Ecto neural progenitor cell (in vitro differentiated cells): ENCODE data around the gene NUCB2.

Experiments used
- DNase-seq: peaks from one replicate; pipeline ENCODE4 v3.0.0-alpha.2; 2018; ENCODE audit warnings: low spot score

Gene NUCB2

DNA sequence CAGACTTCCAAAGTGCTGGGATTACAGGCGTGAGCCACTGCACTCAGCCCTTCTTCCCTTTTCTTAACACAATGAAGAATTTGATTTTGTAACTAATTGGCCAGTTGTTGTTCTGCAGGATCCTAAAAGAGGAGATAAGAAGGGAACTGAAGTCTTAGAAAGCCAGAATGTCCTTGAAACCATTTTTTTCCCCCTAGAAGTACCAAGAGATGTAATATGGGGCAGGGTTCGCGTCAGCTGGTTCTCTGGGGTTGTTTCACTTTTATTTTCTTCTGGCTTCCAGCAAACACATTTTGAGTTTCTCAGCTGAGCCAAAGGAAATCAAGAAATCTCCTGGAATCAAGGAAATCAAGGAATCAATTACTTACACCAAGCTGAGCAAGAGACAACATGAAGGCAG lies 7.6 kb upstream of the NUCB2 start:
- DNase-seq, result no peak

DNA sequence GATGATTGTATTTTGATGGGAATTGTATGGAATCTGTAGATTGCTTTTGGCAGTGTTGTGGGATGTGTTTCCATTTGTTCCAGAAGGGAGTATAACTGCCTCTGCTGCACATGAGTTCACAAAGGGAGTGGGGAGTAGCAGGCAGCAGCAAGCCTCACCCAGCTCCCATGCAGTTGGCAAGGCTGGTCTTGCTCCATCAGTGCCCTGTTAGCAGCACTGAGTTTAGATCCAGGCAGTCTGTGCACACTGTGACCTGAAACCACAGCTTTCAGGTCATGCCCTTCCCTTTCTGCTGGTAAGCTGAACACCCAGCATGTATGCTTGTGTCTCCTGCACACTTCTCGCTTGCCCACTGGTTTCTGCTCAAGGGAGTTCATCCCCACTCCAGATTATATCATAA lies 3.7 kb upstream of the NUCB2 start:
- no peak for DNase-seq

DNA sequence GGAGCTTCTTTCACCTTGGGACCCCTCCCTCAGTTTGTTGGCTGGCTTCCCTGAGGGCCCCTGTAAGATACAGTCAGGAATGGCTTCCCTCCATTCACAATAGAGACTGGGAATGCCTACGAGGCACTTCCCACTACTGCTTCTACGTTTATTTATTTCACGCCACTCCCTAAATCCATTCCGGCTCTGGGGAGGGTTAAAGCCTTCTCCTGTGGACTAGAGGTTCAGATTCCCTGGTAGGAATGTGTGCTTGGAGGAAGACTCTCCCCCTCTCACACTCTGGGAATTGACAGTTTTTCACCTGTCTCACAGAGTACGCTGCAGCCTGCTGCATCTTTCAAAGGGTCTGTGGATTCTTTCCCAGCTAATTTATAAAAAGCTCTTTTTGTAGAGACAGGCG lies 3.3 kb upstream of the NUCB2 start:
- DNase-seq, result no peak

DNA sequence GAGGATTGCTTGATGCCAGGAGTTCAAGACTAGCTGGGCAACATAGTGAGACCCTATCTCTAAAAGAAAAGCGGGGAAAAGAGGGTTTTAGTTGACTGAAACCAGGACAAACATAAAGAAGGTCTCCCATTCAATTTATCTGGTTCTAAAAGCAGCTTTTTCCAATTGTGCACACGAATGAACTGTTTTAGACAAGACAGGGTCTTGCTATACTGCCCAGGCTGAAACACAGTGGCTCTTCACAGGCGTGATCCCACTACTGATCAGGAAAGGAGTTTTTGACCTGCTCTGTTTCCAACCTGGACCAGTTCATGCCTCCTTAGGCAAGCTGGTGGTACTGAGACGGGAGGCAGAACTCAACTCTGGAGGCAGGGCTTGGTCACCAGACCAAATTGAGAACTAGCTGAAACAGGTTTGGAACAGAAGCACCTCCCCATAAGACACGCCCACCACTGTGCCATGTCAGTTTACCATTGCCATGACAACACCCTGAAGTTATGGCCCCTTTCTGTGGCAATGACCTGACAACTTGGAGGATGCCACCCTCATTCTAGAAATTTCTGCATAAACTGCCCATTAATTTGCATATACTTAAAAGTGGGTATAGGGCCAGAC lies 2.8 kb upstream of the NUCB2 start:
- no peak for DNase-seq

DNA sequence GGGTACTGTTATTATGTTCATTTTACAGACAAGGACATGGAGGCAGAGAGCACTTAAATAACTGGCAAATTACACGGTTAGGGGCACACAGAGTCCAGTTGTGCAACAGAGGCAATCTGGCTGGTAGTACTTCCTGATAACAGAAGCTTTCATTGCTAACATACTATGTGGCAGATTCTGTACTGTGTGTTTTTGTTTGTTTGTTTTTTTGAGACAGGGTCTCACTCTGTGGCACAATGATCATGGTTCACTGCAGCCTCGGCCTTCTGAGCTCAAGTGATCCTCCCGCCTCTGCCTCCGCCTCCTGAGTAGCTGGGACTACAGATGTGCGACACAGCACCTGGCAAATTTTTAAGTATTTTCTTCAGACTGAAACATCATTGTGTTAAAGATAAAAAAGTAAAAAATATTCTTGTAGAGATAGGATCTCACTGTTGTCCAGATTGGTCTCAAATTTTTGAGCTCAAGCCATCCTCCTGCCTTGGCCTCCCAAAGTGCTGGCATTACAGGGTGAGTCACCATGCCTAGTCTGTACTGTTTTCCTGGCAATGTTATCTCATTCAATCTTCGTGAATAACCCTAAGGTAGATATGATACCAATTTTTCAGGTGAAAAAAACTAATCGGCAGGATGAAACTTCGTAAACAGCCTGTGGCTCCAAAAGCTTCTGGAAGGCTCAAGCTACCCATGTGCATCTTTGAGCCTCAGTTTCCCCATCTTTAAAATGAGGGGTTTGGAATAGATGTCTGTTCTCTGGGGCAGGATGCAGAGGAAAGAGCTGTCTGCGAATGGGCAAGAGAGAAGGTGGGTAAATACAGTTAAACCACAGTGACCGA lies 921 bp upstream of the NUCB2 start:
- no peak for DNase-seq

DNA sequence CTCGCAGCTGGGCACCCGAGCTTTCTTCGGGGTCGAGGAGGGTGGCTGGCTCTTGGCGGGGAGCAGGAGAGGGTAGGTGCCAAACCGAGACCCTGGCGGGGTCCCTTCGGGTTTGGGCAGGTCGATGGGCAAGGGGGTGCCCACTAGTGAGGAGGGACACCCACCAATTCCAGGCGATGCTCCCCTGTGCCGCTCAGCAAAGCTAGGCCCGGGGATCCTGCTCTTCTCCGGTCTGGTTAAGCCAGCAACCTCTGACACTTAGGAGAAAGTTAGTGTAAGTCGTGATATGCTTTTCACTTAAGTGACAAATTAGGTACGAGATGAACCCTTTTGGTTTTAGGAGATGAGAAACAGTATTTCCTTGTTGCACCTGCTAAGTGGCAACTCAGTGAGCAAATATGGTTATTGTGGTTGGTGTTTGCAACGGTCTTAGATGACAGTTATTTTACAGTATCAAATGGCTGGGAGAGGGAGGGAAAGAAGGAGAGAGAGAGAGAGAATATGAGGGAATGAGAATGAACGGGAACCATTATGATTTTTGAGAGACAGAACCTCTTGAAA lies 565 bp downstream of the NUCB2 start:
- no peak for DNase-seq

GRCh38 chr11:17280494-17281127 lies 4.1 kb downstream of the NUCB2 start:
- no peak for DNase-seq

DNA sequence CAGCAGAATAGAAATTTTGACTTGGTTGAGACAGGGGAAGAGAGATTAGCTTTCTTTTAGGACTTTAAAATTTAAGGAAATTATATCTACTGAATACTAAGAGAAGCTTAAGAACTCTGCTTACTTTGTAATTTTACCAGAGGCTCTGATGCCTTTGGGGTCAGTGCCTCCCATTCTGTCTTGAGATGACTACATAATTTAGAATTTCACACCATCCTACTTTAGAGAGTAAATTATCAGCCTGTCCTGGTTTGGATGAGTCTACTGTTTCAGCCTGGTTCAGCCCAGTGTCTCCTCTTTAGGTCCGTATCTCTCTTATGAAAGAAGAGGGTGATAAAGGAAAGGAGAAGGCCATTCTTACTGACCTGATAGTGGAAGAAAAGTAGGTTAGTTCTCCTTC lies 9.8 kb downstream of the NUCB2 start:
- DNase-seq, result no peak

GRCh38 chr11:17287058-17287457 lies 10.5 kb downstream of the NUCB2 start:
- DNase-seq, result no peak

- no peak for DNase-seq
These were observed 15.2 kb downstream of the NUCB2 start for GRCh38 chr11:17291710-17292109.

GRCh38 chr11:17293311-17293710 lies 16.8 kb downstream of the NUCB2 start:
- DNase-seq, result no peak

- no peak for DNase-seq
These were observed 17.5 kb downstream of the NUCB2 start for GRCh38 chr11:17294033-17294432.

GRCh38 chr11:17296852-17297559 lies 20.5 kb downstream of the NUCB2 start:
- DNase-seq, result no peak

DNA sequence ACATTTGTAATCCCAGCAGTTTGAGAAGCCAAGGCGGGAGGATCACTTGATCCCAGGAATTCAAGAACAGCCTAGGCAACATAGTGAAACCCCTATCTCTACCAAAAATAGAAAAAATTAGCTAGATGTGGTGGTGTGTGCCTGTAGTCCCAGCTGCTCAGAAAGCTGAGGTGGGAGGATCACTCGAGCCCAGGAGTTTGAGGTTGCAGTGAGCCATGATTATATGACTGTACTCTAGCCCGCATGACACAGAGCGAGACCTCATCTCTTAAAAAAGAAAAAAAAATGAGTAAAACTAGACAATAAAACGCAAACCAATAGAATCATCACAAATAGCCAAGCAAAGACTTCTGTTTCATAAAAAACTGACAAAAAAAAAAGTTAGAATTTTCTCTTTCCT lies 21.8 kb downstream of the NUCB2 start:
- DNase-seq, result no peak

DNA sequence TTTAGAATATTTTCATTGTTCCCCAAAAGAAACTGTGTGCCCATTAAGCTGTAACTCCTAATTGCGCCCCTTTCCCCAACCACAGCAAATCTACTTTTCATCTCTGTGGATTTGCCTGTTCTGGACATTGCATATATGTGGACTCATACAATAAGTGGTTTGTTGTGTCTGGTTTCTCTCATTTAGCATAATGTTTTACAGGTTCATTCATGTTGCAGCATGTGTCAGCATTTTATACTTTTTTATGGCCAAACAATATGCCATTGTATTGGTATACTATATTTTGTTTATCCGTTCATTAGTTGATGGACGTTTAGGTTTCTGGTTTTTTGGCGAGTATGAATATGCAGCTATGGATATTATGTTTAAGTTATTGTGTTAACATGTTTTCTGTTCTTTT lies 23.8 kb downstream of the NUCB2 start:
- no peak for DNase-seq

DNA sequence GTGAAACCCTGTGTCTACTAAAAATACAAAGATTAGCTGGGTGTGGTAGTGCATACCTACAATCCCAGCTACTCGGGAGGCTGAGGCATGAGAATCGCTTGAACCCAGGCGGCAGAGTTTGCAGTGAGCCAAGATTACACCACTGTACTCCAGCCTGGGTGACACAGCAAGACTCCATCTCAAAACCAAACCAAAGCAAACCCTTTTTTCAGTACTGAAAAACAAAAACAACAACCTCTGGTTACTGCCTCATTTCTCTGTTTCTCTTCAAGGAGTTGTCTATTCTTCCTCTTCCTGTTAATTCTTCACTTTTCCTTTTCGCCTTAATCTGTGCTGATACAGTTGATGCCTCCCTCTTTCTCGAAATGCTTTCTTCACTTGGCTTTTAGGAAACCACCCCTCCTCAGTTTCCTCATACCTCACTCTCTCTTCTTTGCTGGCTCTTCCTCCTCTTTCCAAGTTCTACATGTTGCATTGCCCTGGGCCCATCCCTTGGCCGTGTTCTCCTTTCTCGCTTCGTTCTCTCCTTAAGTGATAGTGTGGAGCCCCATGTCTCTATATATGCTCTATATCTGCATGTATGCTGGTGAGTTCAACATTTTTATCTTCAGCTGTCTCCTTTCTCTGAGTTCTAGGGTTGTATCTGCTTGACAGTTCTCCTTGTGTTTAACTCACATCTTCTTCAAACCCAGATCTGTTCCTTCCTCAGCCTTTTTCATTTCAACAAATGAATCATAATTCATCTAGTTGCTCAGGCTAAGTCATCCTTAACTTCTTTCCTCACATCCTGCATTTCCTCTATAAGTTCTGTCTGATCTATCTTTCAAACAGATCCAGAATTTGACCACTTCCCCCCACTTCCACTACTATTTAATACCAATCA lies 37.1 kb downstream of the NUCB2 start:
- DNase-seq, result no peak

GRCh38 chr11:17314232-17314547 lies 37.7 kb downstream of the NUCB2 start:
- no peak for DNase-seq

- no peak for DNase-seq
These were observed 38.4 kb downstream of the NUCB2 start for GRCh38 chr11:17314904-17315426.

DNA sequence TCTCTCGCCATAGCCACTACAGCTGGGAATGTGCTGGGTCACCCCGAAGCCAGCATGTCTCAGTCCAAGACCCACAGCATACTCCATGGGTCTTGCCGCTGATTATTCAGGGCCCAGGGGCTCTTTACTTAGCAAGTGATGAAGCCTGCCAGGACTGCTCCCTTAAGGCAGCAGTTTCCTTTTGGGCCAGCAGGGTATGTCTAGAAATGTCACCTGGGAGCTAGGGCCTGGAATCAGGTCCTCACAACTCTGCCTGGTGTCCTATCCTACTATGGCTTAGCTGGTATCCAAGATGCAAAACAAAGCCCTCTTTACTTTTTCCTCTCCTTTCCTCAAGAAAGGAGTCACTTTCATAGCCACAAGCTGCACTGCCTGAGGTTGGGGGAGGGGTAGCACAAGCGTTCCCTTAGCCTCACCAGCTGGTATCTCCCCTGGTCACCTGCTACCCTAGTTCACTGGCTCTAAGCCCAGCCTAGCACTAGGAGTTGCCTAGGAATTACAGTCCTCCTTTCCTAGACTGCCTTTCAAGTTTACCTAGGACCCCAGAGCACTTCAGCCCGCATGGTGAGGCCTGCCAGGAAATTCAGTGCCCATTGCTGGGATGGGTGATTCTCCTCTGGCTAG lies 52.4 kb downstream of the NUCB2 start:
- no peak for DNase-seq

DNA sequence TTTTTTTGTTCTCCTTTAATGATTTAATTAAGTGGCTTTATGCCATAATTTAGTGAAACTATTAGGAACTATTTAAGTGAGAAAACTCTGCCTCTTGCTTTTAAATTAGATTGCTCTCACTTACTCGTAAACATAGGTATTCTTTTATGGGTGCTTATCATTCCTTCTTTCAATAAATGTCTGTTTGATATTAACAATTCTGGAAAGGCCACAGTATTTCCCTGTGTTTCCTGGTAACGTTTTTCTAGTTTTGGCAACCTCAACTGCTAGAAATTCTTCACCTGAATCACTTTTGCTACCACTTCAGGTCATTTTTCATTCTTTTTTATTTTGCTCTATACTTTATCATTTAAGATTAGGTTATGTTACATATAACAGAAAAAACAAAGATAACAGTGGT lies 55.1 kb downstream of the NUCB2 start:
- DNase-seq, result no peak
